Measurements from ENCODE around the gene BEST4.
"Not testable (repeated sequence)": the region's sequence is repeated elsewhere in the genome, so short reads cannot be mapped to it uniquely, and the experiment has no call there.

Gene BEST4

DNA sequence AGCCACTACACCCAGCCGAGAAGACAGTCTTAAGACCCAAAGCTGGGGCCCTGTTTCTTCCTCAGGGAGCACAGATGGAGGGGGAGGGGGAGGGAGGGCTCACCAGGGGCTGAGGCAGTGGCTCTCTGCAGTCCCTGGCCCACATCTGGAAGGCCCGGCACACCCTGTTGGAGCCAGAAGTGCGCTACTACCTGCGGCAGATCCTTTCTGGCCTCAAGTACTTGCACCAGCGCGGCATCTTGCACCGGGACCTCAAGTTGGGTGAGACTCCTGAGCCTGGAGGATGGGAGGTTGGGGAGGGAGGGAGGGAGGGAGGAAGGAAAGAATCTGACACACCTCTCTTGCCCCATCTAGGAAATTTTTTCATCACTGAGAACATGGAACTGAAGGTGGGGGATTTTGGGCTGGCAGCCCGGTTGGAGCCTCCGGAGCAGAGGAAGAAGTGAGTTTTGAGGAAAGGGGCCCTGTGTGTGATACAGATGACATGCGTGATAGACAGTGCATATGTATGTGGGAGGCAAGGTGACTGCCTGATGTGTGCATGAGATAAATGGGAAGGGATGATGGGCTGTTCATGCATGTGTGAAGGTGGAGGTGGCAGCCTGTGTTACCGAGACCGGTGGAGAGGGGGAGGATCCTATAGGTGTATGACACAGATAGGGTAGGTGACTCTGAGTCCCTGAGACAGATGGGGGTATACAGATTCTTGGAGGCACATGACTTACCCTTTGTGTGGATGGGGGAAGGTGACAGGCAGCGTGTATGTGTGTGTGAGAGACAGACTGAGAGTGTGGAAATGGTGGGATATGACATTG is 13.7 kb upstream of the BEST4 start:
- peak; percentile 53 for DNase-seq

- peak; percentile 99 for DNase-seq
Observed at GRCh38 chr1:44799770-44800584, 12.0 kb upstream of the BEST4 start, which contains the start of gene PLK3. PLK3 (plus strand) TSS chr1:44800377; CDS start chr1:44800464, 87 bp downstream.

GRCh38 chr1:44798481-44799365 is 10.8 kb upstream of the BEST4 start:
- no peak for DNase-seq

GRCh38 chr1:44797886-44798285 is 9.9 kb upstream of the BEST4 start:
- DNase-seq = not testable (repeated sequence)

GRCh38 chr1:44792736-44793502 is 4.9 kb upstream of the BEST4 start:
- DNase-seq = no peak

DNA sequence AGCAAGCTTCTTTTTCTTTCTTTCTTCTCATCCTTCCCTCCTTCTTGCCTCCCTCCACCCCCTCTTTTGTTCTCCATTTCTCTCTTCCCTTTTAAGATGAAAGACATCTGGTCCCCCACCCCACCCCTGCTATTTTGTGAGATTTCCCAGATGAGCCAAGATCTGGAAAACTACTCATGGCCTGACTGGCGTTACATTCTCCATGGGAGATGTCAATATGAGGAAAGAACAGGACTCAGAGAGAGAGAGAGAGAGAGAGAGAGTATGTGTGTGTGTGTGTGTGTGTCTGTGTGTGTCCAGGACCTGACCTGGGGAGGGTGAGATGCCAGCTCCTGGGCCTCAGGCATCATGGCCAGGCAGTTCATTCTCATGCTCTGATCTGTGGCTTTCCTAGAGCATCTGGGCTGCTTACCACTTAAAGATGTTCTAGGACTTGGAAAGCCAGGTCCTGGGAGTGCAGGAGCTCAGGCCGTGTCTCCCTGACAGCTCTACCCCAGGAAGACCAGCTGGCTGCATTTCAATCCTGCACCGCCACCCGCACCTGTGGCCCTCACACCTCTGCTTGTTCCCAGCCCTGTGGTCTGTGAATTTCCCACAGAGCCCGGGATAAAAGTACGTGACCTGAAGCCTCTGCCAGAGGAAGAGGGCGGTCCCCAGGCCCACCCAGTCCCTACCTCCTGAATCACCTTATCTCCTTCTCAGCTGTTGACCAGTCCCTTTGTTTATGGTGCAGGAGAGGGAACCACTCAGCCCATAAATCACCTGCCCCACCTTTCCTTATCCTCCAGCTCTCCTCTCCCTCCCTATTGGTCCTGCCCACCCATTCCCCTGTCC is 3.2 kb upstream of the BEST4 start:
- no peak for DNase-seq

DNA sequence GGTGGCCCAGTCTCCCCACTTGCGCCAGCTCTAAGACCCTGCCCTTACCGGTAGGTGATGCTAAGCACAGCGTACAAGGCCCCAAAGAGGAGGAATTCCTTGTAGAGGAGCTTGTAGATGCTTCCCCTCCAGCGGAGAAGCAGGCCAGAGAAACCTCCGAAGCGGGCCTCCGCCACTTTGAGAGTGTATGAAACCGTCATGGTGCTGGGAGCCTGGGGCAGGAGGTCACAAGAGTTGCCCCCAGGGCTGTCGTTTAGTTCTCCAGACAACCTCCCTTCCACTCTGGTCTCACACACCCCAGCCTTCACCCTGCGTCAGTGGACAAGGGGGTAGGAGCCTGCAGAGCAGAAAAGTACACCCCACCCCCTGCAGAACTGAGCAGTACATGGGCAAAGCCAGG is 464 bp downstream of the BEST4 start:
- no peak for DNase-seq

DNA sequence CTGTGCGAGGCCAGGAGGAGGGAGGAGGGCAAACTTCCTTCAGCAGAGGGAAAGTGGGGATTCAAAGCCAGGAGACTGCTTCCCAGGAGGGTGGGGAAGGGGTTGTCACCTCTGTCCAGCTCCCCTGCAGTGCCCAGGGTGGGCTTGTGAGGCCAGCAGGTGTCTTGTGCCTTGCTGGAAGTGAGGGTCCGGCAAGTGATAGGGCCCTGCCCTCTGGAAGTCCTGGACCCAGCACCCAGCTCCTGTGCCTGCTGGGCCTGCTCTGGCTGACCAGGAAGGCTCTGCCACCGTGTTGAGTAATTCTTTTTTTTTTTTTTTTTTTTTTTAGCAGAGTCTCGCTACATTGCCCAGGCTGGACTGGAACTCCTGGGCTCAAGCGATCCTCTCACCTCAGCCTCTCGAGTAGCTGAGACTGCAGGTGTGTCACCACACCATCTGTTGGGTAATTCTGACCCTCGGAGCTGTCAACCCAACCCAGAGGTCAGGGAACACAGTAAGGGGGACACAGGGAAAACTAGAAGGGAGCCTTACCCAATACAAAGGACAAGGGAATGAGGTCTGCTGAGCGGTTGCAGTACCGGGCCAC is 1.0 kb downstream of the BEST4 start:
- DNase-seq = no peak

GRCh38 chr1:44786138-44786840 is 1.7 kb downstream of the BEST4 start:
- DNase-seq = peak; percentile 78

DNA sequence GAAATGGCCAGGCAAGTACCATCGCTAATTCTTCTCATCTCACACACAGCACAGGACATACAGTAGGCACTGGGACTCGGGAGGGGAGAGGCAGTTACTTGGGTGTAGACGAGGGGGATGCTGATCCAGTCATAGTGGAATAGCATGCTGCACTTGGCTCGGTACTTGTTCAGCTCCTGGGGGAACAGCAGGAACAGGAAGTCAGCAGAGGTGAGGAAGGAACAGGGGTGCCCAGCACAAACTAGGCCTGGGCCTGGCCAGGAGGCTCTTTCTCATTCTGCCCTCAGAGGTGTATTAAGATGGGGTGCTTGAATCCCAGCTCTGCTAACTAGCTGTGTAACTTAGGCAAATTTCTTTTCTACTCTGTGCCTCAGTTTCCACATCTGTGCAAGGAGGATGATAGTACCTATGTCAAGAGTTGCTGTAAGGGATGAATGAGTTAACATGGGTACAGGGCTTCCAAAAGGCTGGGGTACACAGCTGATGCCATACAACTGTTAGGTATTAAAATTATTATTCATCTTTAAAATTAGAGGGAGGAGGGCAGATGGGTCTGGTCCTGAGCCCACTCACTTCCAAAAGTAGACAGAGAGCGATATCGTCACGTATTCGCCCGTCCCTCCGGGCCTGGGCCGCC is 2.4 kb downstream of the BEST4 start:
- no peak for DNase-seq

DNA sequence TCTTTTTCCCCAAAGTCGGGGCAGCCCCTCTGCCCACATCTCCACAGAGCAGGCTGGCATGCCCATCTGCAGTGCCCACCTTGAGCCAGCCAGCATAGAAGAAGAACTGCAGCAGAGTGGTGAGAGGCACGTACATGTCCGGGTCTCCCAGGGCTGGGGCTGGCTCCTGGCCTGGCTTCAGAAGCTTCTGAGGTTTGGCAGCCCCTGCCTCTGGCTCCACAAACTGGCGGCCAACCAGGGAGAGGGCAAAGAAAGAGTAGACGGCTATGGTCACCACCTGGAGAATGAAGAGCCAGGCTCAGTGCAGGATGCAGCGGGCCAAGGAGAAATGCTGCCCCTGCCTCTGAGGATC is 3.0 kb downstream of the BEST4 start:
- no peak for DNase-seq

- DNase-seq = no peak
Observed at GRCh38 chr1:44784094-44785028, 3.6 kb downstream of the BEST4 start.

DNA sequence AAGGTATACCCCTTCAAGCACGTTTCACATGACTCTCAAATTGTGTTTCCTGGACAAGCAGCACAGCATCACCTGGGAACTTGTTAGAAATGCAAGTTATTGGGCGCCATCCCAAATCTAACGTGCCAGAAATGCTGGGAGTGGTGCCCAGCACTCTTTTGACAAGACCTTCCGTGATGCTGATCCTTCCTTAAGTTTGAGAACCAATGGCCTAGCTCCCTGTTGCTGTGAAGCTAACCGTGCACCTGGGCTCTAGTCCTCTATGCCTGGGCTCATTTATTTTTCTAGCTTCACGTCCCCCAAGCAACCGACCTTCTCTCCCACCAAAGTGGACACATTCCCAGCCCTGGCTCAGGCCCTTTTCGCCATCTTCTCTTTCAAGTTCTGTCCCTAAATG is 4.3 kb downstream of the BEST4 start:
- DNase-seq = no peak

DNA sequence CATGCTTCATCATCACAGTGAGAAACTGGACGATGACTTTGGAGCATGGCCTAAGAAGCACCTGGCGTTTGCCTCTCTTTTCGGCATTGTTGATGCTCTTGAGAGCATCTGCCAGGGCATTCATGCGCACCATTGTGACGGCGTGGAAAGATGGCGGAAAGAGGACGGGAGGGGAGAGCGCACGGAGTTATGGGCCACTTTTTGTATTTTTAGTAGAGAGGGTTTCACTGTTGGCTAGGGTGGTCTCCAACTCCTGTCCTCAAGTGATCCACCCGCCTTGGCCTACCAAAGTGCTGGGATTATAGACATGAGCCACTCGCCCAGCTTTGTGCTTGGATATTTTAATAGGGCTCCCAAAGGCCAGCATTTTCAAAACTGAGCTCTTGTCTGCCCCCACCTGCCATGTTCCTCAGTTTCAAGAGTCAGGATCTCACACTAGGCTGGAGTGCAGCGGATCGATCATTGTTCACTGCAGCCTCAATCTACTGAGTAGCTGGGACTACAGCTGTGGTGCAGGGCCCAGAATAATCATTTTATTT is 7.3 kb downstream of the BEST4 start:
- no peak for DNase-seq

DNA sequence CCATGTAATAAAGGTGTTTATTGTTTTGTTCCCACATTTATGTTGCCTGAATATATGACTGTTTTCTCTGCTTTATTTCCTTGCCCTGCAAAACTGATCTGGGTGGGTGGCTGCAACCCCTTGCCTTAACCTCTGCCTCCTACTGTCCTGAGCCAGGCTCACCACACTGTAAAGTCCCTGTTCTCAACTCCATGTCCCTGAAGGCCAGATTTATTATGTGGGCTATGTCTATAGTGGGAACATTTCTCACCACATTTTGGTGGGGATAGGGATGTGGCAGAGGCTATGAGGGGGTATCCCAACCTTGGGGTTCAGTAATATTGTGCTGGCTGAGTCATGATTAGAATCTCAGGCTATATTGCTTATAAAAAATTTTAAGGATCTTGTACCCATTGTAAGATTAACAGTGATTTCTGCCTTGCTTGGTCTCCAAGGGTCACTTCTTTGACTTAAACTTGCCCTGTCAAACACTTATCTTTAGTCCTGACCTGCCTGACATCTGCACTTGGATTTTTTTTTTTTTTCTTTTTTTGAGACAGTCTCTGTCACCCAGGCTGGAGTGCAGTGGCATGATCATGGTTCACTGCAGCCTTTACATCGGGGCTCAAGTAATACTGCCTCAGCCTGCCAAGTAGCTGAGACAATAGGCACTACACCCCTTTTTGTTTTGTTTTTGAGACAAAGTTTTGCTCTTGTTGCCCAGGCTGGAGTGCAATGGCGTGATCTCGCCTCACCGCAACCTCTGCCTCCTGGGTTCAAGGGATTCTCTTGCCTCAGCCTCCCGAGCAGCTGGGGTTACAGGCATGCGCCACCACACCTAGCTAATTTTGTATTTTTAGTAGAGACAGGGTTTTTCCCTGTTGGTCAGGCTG is 9.0 kb downstream of the BEST4 start:
- DNase-seq = no peak

DNA sequence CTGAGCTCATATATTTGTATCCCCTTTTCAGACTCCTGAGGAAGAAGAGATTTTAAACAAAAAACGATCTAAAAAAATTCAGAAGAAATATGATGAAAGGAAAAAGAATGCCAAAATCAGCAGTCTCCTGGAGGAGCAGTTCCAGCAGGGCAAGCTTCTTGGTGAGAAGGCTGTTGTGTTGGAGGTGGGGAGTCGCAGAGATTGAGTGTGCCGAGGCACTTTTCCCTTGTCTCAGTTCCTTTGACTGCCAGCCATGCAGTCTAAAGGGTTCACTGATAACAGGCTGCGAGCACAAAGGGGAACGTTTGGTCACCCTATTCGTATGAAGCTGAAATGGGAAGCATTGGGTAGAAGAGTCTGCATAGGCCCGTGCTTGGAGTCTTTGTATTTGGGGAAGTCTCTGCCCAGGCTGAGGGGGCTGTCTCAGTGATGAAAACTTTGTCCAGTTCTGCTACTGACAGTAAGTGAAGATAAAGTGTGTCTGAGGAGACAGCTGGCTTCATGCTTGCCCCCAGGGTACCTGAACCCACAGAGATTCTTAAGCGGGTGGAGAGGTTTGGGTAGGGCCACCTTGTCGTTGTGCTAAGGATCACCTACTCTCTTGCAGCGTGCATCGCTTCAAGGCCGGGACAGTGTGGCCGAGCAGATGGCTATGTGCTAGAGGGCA is 9.9 kb downstream of the BEST4 start:
- no peak for DNase-seq

GRCh38 chr1:44777547-44777946 is 10.4 kb downstream of the BEST4 start:
- DNase-seq = no peak

Data from stimulated activated CD4-positive, alpha-beta T cell treated with anti-CD3 and anti-CD28 coated beads, Interleukin-1b, Interleukin-23, amount 100 ng/mL, for 48 hours (primary cell).